Tibial nerve (tissue), 4 donors: ENCODE measurements around the gene EXTL1. TPM values are rescaled to one million over a fixed set of nuclear protein-coding genes. Genes with fewer than 3 reads are reported as not detected.

Experiments used
- DNase-seq, 2 donors: peaks; one replicate each; pipeline ENCODE4 v3.0.0-alpha.2; 2019; ENCODE audit warnings: low spot score in 2 of 2
- H3K27ac ChIP-seq, 4 donors: fragments of 200-600 bp; sonication (generic) in 3 of 4; one replicate each; pipeline ENCODE4 v1.5.1; 2017 to 2019; ENCODE audit warnings: mild to moderate bottlenecking in 1 of 4
- H3K27me3 ChIP-seq, 2 donors: fragments of 200-600 bp; sonication (generic) in 1 of 2; one replicate each; pipeline versions ENCODE4 v1.5.1 to v1.6.0; 2017 to 2019
- H3K36me3 ChIP-seq, 3 donors: fragments of 200-600 bp; sonication (generic); one replicate each; pipeline ENCODE4 v1.5.1; 2018 to 2019
- H3K4me1 ChIP-seq, 4 donors: fragments of 200-600 bp; sonication (generic) in 3 of 4; one replicate each; pipeline ENCODE4 v1.5.1; 2017 to 2019
- H3K4me3 ChIP-seq, 4 donors: fragments of 200-600 bp; sonication (generic) in 3 of 4; one replicate each; pipeline ENCODE4 v1.5.1; 2017 to 2019; ENCODE audit warnings: mild to moderate bottlenecking in 1 of 4, moderate library complexity in 1 of 4
- H3K9me3 ChIP-seq, 4 donors: fragments of 200-600 bp; sonication (generic) in 3 of 4; one replicate each; pipeline ENCODE4 v1.5.1; 2017 to 2019
- EP300 ChIP-seq, 2 donors: sonication (generic); formaldehyde crosslinking; IDR thresholded peaks; one replicate each; pipeline ENCODE4 v1.6.1; 2017; ENCODE audit warnings: antibody characterized with exemption in 2 of 2, mild to moderate bottlenecking in 1 of 2
- POLR2A ChIP-seq, 2 donors: fragments of 450-650 bp; IDR thresholded peaks; one replicate each; pipeline ENCODE4 v1.6.1; 2017; ENCODE audit warnings: antibody characterized with exemption in 2 of 2, mild to moderate bottlenecking in 2 of 2, moderate library complexity in 2 of 2
- WGBS, 2 donors: methylation state at CpG; one replicate each; pipeline ENCODE4 v1.1.5; 2018; 5-methylcytosine and 5-hydroxymethylcytosine counted together
- small RNA-seq: library from RNA; depleted of rRNA; stranded (forward); fragments of <200 nt; gene quantifications from one replicate; pipeline ENCODE3, GENCODE V24; 2016
- total RNA-seq, 4 donors: library from RNA; depleted of rRNA; stranded (reverse); fragments of >200 nt; gene quantifications; one replicate each; pipeline ENCODE4 v1.1.0, GENCODE V29; 2016
- TF ChIP-seq, protein P1 (sequence below), 5 experiments: fragments of 200-600 bp in 3 of 5; fragments of 450-650 bp in 2 of 5; sonication (generic) in 3 of 5; IDR thresholded peaks; one replicate each; pipeline ENCODE4 v1.5.1; 2016 to 2019; ENCODE audit warnings: antibody characterized with exemption in 5 of 5, mild to moderate bottlenecking in 3 of 5, moderate library complexity in 2 of 5

Gene EXTL1
- total RNA-seq, 4 donors from 2014 or later: 30.6 to 44.3 (median 34.6) TPM

DNA sequence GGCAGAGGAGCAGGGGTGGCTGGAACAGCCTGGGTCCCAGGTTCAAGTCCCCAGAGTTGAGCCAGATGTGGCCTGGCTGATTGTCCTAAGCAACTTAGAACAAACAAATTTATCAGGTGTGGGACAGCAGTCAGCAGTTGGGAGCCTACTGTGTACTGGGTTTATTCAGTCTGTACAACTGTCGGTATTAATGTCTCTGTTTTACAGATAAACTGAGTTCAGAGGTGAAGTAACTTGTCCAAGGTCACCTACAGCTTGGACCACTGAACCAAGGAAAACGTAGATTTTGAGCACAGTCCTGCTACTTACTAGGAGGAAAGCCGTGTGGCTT, 60.4 kb downstream of the EXTL1 start:
- H3K4me1 ChIP-seq: no peaks in the 10 kb centered on the region
- TF ChIP-seq, protein P1, sequence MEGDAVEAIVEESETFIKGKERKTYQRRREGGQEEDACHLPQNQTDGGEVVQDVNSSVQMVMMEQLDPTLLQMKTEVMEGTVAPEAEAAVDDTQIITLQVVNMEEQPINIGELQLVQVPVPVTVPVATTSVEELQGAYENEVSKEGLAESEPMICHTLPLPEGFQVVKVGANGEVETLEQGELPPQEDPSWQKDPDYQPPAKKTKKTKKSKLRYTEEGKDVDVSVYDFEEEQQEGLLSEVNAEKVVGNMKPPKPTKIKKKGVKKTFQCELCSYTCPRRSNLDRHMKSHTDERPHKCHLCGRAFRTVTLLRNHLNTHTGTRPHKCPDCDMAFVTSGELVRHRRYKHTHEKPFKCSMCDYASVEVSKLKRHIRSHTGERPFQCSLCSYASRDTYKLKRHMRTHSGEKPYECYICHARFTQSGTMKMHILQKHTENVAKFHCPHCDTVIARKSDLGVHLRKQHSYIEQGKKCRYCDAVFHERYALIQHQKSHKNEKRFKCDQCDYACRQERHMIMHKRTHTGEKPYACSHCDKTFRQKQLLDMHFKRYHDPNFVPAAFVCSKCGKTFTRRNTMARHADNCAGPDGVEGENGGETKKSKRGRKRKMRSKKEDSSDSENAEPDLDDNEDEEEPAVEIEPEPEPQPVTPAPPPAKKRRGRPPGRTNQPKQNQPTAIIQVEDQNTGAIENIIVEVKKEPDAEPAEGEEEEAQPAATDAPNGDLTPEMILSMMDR (IDR thresholded peaks at IDR 0.05): no peak
- no peak for TF ChIP-seq POLR2A (IDR thresholded peaks at IDR 0.05)
- TF ChIP-seq EP300 (IDR thresholded peaks at IDR 0.05): no peak
- H3K27ac ChIP-seq: no peak overlapping the region
- 76 to 77% methylated on average over 3 of the region's 3 CpGs for WGBS, 2 donors
- no peaks in the 10 kb centered on the region for H3K9me3 ChIP-seq
- DNase-seq: no peak
- no peaks in the 10 kb centered on the region for H3K36me3 ChIP-seq
- H3K4me3 ChIP-seq: no peak overlapping the region
- H3K27me3 ChIP-seq: peaks cover 0 to 6% of the 10 kb centered on the region in 2 donors

DNA sequence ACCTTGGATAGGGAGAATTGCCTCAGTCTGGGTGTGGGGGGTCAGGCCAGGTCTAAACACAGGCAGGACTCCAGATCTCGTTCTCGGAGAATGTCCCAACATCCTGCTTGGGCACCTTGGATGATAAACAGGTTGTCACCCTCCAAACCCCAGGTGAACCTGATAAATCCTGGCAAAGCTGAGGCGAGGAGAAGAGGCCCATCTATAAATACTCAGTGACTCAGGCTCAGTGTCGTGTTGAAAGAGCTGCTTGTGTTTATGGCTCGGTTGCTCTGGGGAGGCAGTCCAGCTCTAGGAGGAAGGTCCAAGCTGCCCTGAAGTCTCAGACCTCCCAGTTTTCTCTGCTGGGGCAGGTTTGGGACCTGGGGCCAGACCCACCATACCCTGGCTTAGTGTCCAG, 61.6 kb downstream of the EXTL1 start:
- Histone ChIP-seq H3K9me3 (no peaks in the 10 kb centered on the region), H3K36me3 (no peaks in the 10 kb centered on the region), H3K4me1 (no peaks in the 10 kb centered on the region), H3K27ac (no peak overlapping the region), H3K27me3 (peaks cover 0 to 6% of the 10 kb centered on the region in 2 donors), H3K4me3 (no peak overlapping the region)
- 45 to 53% methylated on average over 5 of the region's 5 CpGs for WGBS, 2 donors
- TF ChIP-seq, protein P1 (IDR thresholded peaks at IDR 0.05): no peak
- TF ChIP-seq POLR2A (IDR thresholded peaks at IDR 0.05) (no peak), EP300 (IDR thresholded peaks at IDR 0.05) (no peak)
- DNase-seq: no peak

DNA sequence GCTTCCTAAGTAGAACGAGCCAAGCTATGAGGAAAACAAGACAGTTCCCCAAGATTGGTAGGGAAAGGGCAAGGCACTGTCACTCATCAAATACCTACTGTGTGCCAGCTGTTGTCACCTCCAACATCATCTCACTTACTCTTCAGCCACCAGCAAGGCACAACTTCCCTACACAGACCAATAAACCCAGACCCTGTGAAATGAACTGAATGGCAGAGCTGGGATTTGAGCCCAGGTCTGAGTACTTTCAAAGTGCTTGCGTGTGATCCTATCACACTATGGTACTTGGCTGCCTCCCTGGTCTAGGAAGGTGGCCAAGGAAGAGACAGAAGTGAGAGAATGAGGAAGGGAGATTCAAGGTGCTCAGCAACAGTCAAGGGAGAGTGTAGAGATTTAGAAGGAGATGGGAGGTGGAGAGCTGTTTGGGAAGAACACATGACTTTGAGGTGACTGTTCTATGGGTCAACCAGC, 62.6 kb downstream of the EXTL1 start:
- H3K4me3 ChIP-seq: no peak overlapping the region
- no peaks in the 10 kb centered on the region for H3K4me1 ChIP-seq
- H3K27ac ChIP-seq: no peak overlapping the region
- no peaks in the 10 kb centered on the region for H3K36me3 ChIP-seq
- H3K27me3 ChIP-seq: peaks cover 0 to 6% of the 10 kb centered on the region in 2 donors
- no peak for DNase-seq
- no peak for TF ChIP-seq POLR2A (IDR thresholded peaks at IDR 0.05)
- TF ChIP-seq EP300 (IDR thresholded peaks at IDR 0.05): no peak
- TF ChIP-seq, protein P1 (IDR thresholded peaks at IDR 0.05): no peak
- no peaks in the 10 kb centered on the region for H3K9me3 ChIP-seq
- 69 to 75% methylated on average over 2 of the region's 2 CpGs for WGBS, 2 donors

DNA sequence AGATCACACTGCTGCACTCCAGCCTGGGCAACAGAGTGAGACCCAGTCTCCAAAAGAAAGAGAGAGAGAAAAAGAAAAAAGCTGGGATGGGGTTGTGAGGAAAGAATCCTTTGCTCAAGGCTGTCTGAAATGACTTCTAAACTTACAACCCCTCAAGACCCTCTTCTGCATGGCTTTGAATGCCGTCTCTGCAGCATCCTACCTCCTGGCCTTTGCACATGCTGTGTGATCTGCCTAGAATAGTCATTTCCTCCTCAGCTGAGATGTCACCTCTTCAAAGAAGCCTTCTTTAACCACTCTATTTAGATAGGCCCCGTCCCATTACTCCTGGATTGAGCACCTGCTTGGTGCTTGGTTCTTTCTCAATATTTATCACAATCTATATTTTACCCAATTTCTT, 63.3 kb downstream of the EXTL1 start:
- no peak for DNase-seq
- 84 to 88% methylated on average over 2 of the region's 2 CpGs for WGBS, 2 donors
- Histone ChIP-seq H3K9me3 (no peaks in the 10 kb centered on the region), H3K27me3 (peaks cover 0 to 10% of the 10 kb centered on the region in 2 donors), H3K4me1 (no peaks in the 10 kb centered on the region), H3K27ac (no peak overlapping the region), H3K4me3 (no peak overlapping the region), H3K36me3 (no peaks in the 10 kb centered on the region)
- TF ChIP-seq EP300 (IDR thresholded peaks at IDR 0.05) (no peak), POLR2A (IDR thresholded peaks at IDR 0.05) (no peak)
- TF ChIP-seq, protein P1 (IDR thresholded peaks at IDR 0.05): no peak

Small RNA genes within 50 kb of the gene (small RNA-seq; reads per million reads assigned to genes)
- gene RF00283 (not detected), gene RF00492 (not detected)

Other genes with a start within 250 kb of the EXTL1 start
- 10 to 100 TPM; 17.6 to 54.0 (median 36.8) TPM for gene SELENON, start 221.6 kb upstream of the EXTL1 start, total RNA-seq
- 10 to 100 TPM; 65.7 to 99.4 (median 77.2) TPM for gene MTFR1L, start 201.8 kb upstream of the EXTL1 start, total RNA-seq
- not detected for gene AUNIP, start 162.3 kb upstream of the EXTL1 start, total RNA-seq
- 1 to 10 TPM; 5.4 to 8.7 (median 7.5) TPM for gene PAQR7, start 146.1 kb upstream of the EXTL1 start, total RNA-seq
- 100 to 1,000 TPM in 2 of 4 donors, 10 to 100 TPM in 2; 79.2 to 140 (median 105) TPM for gene STMN1, start 115.4 kb upstream of the EXTL1 start, total RNA-seq
- gene PAFAH2, start 23.7 kb upstream of the EXTL1 start, total RNA-seq: 10 to 100 TPM in 1 of 4 donors, 1 to 10 TPM in 3; 6.3 to 19.2 (median 9.3) TPM
- not detected for gene SLC30A2, start 24.3 kb downstream of the EXTL1 start, total RNA-seq
- gene TRIM63, start 45.9 kb downstream of the EXTL1 start, total RNA-seq: under 1 TPM in 2 of 4 donors, not detected in 2; 0.21 to 0.98 TPM
- gene PDIK1L, start 90.0 kb downstream of the EXTL1 start, total RNA-seq: 1 to 10 TPM; 5.4 to 9.0 (median 7.1) TPM
- gene FAM110D, start 137.3 kb downstream of the EXTL1 start, total RNA-seq: 10 to 100 TPM; 11.9 to 22.7 (median 14.2) TPM
- not detected for gene C1orf232, start 147.2 kb downstream of the EXTL1 start, total RNA-seq
- gene ZNF593, start 148.1 kb downstream of the EXTL1 start, total RNA-seq: 10 to 100 TPM; 24.9 to 46.5 (median 38.2) TPM
- not detected for gene ZNF593OS, start 150.1 kb downstream of the EXTL1 start, total RNA-seq
- gene CNKSR1, start 155.7 kb downstream of the EXTL1 start, total RNA-seq: 1 to 10 TPM in 3 of 4 donors, not detected in 1; 2.6 to 5.7 (median 4.0) TPM
- not detected for gene CATSPER4, start 168.8 kb downstream of the EXTL1 start, total RNA-seq
- 10 to 100 TPM; 14.9 to 23.7 (median 20.0) TPM for gene CEP85, start 212.4 kb downstream of the EXTL1 start, total RNA-seq